B cell (primary cell): ENCODE data around the gene OSTF1. TPM values are rescaled to one million over a fixed set of nuclear protein-coding genes. Genes with fewer than 3 reads are reported as not detected.

Experiments used
- ATAC-seq: fragments of 200-7000 bp; cut with Tn5 transposase; one replicate; pipeline ENCODE4 v1.10.0; 2021; ENCODE audit warnings: low read depth, mild to moderate bottlenecking, moderate number of reproducible peaks, moderate library complexity
- CTCF ChIA-PET: fragments of 350-600 bp; sonication (Branson Sonifier 250); formaldehyde crosslinking; loops from one replicate; lab custom pipeline; 2021; ENCODE audit warnings: antibody characterized with exemption, inconsistent platforms; lab: Charles Lee
- POLR2A ChIA-PET: fragments of 350-600 bp; sonication (Branson Sonifier 250); formaldehyde crosslinking; loops from one replicate; lab custom pipeline; 2021; ENCODE audit warnings: antibody characterized with exemption; lab: Charles Lee
- DNase-seq: peaks from one replicate; pipeline ENCODE4 v3.0.0; 2013
- H2AFZ ChIP-seq: 2 replicates; pipeline ENCODE4 v1.6.1; 2012; ENCODE audit warnings: mild to moderate bottlenecking, low read depth, low read length; ENCODE audit not compliant: insufficient read depth, poor library complexity, severe bottlenecking
- H3K27ac ChIP-seq, 2 donors: 1 replicate in 1 of 2; 2 replicates in 1 of 2; pipeline ENCODE4 v1.5.1; 2012 to 2013; ENCODE audit warnings: low read length in 2 of 2, mild to moderate bottlenecking in 2 of 2, moderate library complexity in 1 of 2
- H3K27me3 ChIP-seq, 4 experiments: fragments of 200-600 bp in 1 of 4; sonication (generic) in 1 of 4; replicated peaks in 1 of 4; 1 replicate in 2 of 4; 2 replicates in 2 of 4; pipeline versions ENCODE4 v1.6.1 to v1.7.0; 2013 to 2016; ENCODE audit warnings: low read length in 3 of 4, mild to moderate bottlenecking in 2 of 4, mixed read lengths in 1 of 4, moderate library complexity in 1 of 4; ENCODE audit not compliant: insufficient read depth in 4 of 4, control insufficient read depth in 3 of 4; ENCODE audit errors: control extremely low read depth in 1 of 4
- H3K36me3 ChIP-seq, 2 experiments: replicated peaks in 1 of 2; 1 replicate in 1 of 2; 2 replicates in 1 of 2; pipeline versions ENCODE4 v1.6.1 to v1.7.1; 2013; ENCODE audit warnings: low read length in 1 of 2; ENCODE audit not compliant: insufficient read depth in 2 of 2, control insufficient read depth in 1 of 2; ENCODE audit errors: control extremely low read depth in 1 of 2, extremely low read depth in 1 of 2
- H3K4me1 ChIP-seq, 2 donors: fragments of 200-600 bp in 1 of 2; sonication (generic) in 1 of 2; 1 replicate in 1 of 2; 2 replicates in 1 of 2; pipeline versions ENCODE4 v1.5.1 to v1.6.1; 2013 to 2017; ENCODE audit warnings: low read length in 2 of 2; ENCODE audit not compliant: control insufficient read depth in 2 of 2, insufficient read depth in 2 of 2
- H3K4me2 ChIP-seq: replicated peaks from 2 replicates; pipeline ENCODE3; 2012; ENCODE audit warnings: mild to moderate bottlenecking, low read depth, low read length; ENCODE audit not compliant: poor library complexity, severe bottlenecking
- H3K4me3 ChIP-seq, 5 experiments: fragments of 200-600 bp in 1 of 5; sonication (generic) in 1 of 5; 1 replicate in 3 of 5; 2 replicates in 2 of 5; pipeline versions ENCODE4 v1.5.1 to v1.7.0; 2011 to 2016; ENCODE audit warnings: low read length in 4 of 5, mild to moderate bottlenecking in 4 of 5, low read depth in 2 of 5, control low read depth in 1 of 5, moderate library complexity in 1 of 5; ENCODE audit not compliant: insufficient read depth in 1 of 5; ENCODE audit errors: control extremely low read depth in 1 of 5, extremely low read depth in 1 of 5
- H3K79me2 ChIP-seq: fragments of 200-600 bp; sonication (generic); one replicate; pipeline ENCODE4 v1.6.0; 2016; ENCODE audit warnings: low read length; ENCODE audit not compliant: control insufficient read depth, insufficient read depth
- H3K9ac ChIP-seq: fragments of 200-600 bp; sonication (generic); 2 replicates; pipeline ENCODE4 v1.6.1; 2017; ENCODE audit warnings: mild to moderate bottlenecking, low read length, moderate library complexity
- H3K9me3 ChIP-seq, 3 donors: one replicate each; pipeline versions ENCODE4 v1.6.1 to v1.7.1; 2013; ENCODE audit warnings: low read length in 2 of 3; ENCODE audit not compliant: control insufficient read depth in 2 of 3, insufficient read depth in 1 of 3; ENCODE audit errors: control extremely low read depth in 1 of 3
- H4K20me1 ChIP-seq: 2 replicates; pipeline ENCODE4 v1.6.0; 2012; ENCODE audit warnings: mild to moderate bottlenecking, low read length; ENCODE audit not compliant: insufficient read depth, control insufficient read depth, poor library complexity, severe bottlenecking
- H3K27ac Mint-ChIP-seq: one replicate; pipeline ENCODE4 v1.8.0; 2021; ENCODE audit warnings: mixed read lengths
- H3K27me3 Mint-ChIP-seq: one replicate; pipeline ENCODE4 v1.8.0; 2021; ENCODE audit warnings: mixed read lengths
- H3K4me1 Mint-ChIP-seq: one replicate; pipeline ENCODE4 v1.8.0; 2021; ENCODE audit warnings: mixed read lengths
- H3K4me3 Mint-ChIP-seq: one replicate; pipeline ENCODE4 v1.8.0; 2021; ENCODE audit warnings: mixed read lengths
- H3K9me3 Mint-ChIP-seq: one replicate; pipeline ENCODE4 v1.8.0; 2022; ENCODE audit warnings: mixed read lengths; ENCODE audit not compliant: insufficient read depth
- CTCF ChIP-seq: fragments of 200-600 bp; IDR thresholded peaks from one replicate; pipeline ENCODE4 v1.8.0; 2022; ENCODE audit warnings: antibody characterized with exemption, mild to moderate bottlenecking
- EZH2 ChIP-seq: IDR thresholded peaks from 2 replicates; pipeline ENCODE4 v1.6.1; 2012; ENCODE audit warnings: borderline replicate concordance, low read depth, mild to moderate bottlenecking, moderate library complexity, low read length; ENCODE audit not compliant: insufficient read depth, poor library complexity, severe bottlenecking
- WGBS: methylation state at CpG from one replicate; pipeline ENCODE4 v1.1.5; 2013; ENCODE audit warnings: missing lambda C conversion rate; ENCODE audit not compliant: insufficient coverage; 5-methylcytosine and 5-hydroxymethylcytosine counted together
- intact Hi-C: fragments of 100-400 bp; cut with micrococcal nuclease; formaldehyde crosslinking; loops from one replicate; pipeline ENCODE4 v1.10.0; 2022
- polyA plus RNA-seq: library from polyadenylated mRNA; depleted of rRNA; stranded (reverse); fragments of >200 nt; gene quantifications from 2 replicates; pipeline ENCODE4 v1.2.3, GENCODE V29; 2012
- total RNA-seq, 2 donors: library from RNA; stranded (reverse); fragments of 120-200 nt in 1 of 2; gene quantifications; 1 replicate in 1 of 2; 2 replicates in 1 of 2; pipeline versions ENCODE4 v1.2.3 to v1.2.4, GENCODE V29; 2013 to 2022

The OSTF1 gene
- total and polyA plus RNA-seq, 2 donors (not counting 1 experiment from before 2014, with no cell fraction given) = 33.8 to 62.0 TPM

DNA sequence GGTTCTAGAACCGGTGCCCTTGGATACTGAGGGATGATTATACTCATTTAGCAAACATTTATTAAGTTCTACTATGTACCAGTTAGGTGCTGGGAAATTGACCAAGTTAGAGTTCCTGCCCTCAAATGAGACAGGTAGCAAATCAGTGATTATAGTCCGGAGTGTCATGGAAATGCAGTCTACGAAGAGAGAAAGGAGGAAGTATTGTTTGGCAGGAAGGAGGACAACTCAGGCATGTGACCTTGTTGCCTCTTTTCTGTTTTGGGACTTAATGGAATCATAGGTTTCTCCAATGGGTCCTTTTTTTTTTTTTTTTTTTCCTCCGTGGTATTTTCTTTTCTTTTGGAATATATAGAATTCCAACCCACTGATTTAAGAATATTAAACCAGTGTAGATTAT, 28.0 kb downstream of the OSTF1 start:
- no peak for TF ChIP-seq CTCF
- no peak for TF ChIP-seq EZH2
- ChIA-PET CTCF (interaction anchor here (0.7 kb wide), 1 partner anchor 13 kb away, joined by 3 read pairs; no protein-coding TSS in a partner anchor), POLR2A (no interaction called here)
- no peaks in the 10 kb centered on the region for H3K27me3 Mint-ChIP-seq
- Histone ChIP-seq H3K4me1 (peaks cover 4 to 7% of the 10 kb centered on the region in 2 donors), H3K9ac (no peak overlapping the region), H3K79me2 (peaks cover 90% of the 10 kb centered on the region), H3K36me3 (peaks cover 11 to 44% of the 10 kb centered on the region in 2 experiments), H4K20me1 (peaks cover 92% of the 10 kb centered on the region), H3K4me3 (no peak overlapping the region), H3K9me3 (no peaks in the 10 kb centered on the region), H3K27me3 (no peaks in the 10 kb centered on the region), H2AFZ (no peak overlapping the region), H3K27ac (no peak overlapping the region), H3K4me2 (peak overlapping the region; percentile 21)
- WGBS = 50% methylated on average over 2 of the region's 4 CpGs
- no peak for DNase-seq
- peaks cover 47% of the 10 kb centered on the region for H3K4me1 Mint-ChIP-seq
- ATAC-seq = no peak
- no peak overlapping the region for H3K27ac Mint-ChIP-seq
- H3K9me3 Mint-ChIP-seq = no peaks in the 10 kb centered on the region
- intact Hi-C loops = no loop called here
- H3K4me3 Mint-ChIP-seq = no peak overlapping the region

DNA sequence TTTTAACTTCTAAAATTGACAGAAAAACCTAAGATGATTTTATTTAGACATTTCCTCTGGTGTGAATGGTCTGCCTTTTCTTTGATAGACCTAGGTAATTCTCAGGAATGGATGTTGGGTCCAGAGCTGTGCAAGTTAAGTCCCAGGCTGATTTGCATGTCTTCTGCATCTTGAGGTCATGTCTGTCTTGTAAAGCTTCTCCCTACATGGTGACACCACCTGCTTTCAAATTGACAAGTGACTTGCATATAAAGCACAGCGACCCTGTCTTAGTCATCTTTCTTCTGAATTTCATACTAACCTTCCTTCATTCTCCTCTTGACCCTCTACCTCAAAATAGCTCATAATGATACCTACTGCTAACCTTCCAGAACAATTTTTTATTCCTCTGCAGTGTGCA, 29.2 kb downstream of the OSTF1 start:
- Histone ChIP-seq H3K27me3 (no peaks in the 10 kb centered on the region), H3K4me1 (peaks cover 4 to 5% of the 10 kb centered on the region in 2 donors), H3K36me3 (peaks cover 11 to 49% of the 10 kb centered on the region in 2 experiments), H3K4me3 (no peak overlapping the region), H3K79me2 (peaks cover 90% of the 10 kb centered on the region), H3K9me3 (no peaks in the 10 kb centered on the region), H2AFZ (no peak overlapping the region), H3K27ac (no peak overlapping the region), H4K20me1 (peaks cover 92% of the 10 kb centered on the region), H3K9ac (no peak overlapping the region), H3K4me2 (no peak overlapping the region)
- no peak for ATAC-seq
- Mint-ChIP-seq H3K4me3 (no peak overlapping the region), H3K4me1 (peaks cover 40% of the 10 kb centered on the region), H3K27me3 (no peaks in the 10 kb centered on the region), H3K9me3 (no peaks in the 10 kb centered on the region), H3K27ac (no peak overlapping the region)
- DNase-seq = no peak
- WGBS = 83% methylated on average over 1 of the region's 1 CpG
- no peak for TF ChIP-seq EZH2
- CTCF ChIA-PET = interaction anchor here (1.3 kb wide), 1 partner anchor 343 kb away, joined by 3 read pairs; no protein-coding TSS in a partner anchor
- intact Hi-C loops = no loop called here
- POLR2A ChIA-PET = no interaction called here
